ENCODE results near the gene MPP3.

- no peak for TF ChIP-seq CTCF (IDR thresholded peaks at IDR 0.05)
- no peak for TF ChIP-seq EZH2 (IDR thresholded peaks at IDR 0.05; ENCODE audit: borderline replicate concordance, insufficient read depth, low read depth, low read length, poor library complexity, severe bottlenecking)
Measured at GRCh38 chr17:43860927-43861622, 28.1 kb upstream of the MPP3 start.
